Measurements from ENCODE around the gene ATP10A. TPM values are rescaled to one million over a fixed set of nuclear protein-coding genes. Genes with fewer than 3 reads are reported as not detected.

Gene ATP10A
- polyA plus RNA-seq, 1 donor from 2014 or later, result not detected

- Histone ChIP-seq H3K4me2 (ENCODE audit: low read length) (no peak overlapping the region), H2AFZ (ENCODE audit: low read depth, low read length) (no peak overlapping the region), H3K4me3 (ENCODE audit: low read length) (no peak overlapping the region), H3K9me2 (ENCODE audit: insufficient read depth, low read length) (no peaks in the 10 kb centered on the region), H3F3A (ENCODE audit: insufficient read depth, low read length, poor library complexity, severe bottlenecking) (no peaks in the 10 kb centered on the region), H4K20me1 (ENCODE audit: insufficient read depth) (no peaks in the 10 kb centered on the region), H3K27me3 (ENCODE audit: insufficient read depth, low read depth, low read length) (no peaks in the 10 kb centered on the region), H3K9ac (ENCODE audit: low read length) (no peak overlapping the region), H3K9me3 (ENCODE audit: low read length) (no peaks in the 10 kb centered on the region), H3K36me3 (ENCODE audit: insufficient read depth, low read length) (no peaks in the 10 kb centered on the region), H3K27ac (ENCODE audit: low read length) (no peak overlapping the region), H3K79me2 (replicated peaks; ENCODE audit: insufficient read depth, low read length) (no peaks in the 10 kb centered on the region)
- TF ChIP-seq TAF1 (IDR thresholded peaks at IDR 0.05; ENCODE audit: low read depth), result no peak
Measured at GRCh38 chr15:25890529-25890928, 27.4 kb upstream of the ATP10A start.

- no peaks in the 10 kb centered on the region for H3K36me3 ChIP-seq (ENCODE audit: insufficient read depth, low read length)
- no peaks in the 10 kb centered on the region for H4K20me1 ChIP-seq (ENCODE audit: insufficient read depth)
- no peak overlapping the region for H3K4me3 ChIP-seq (ENCODE audit: low read length)
- H3K9ac ChIP-seq (ENCODE audit: low read length), result no peak overlapping the region
- TF ChIP-seq TAF1 (IDR thresholded peaks at IDR 0.05; ENCODE audit: low read depth) (no peak), EZH2 (IDR thresholded peaks at IDR 0.05; ENCODE audit: borderline replicate concordance, insufficient read depth, low read length, poor library complexity, severe bottlenecking) (no peak), CTCF (IDR thresholded peaks at IDR 0.05; ENCODE audit: poor library complexity, severe bottlenecking) (no peak), MXI1 (conservative IDR thresholded peaks at IDR 0.05; ENCODE audit: poor library complexity, severe bottlenecking) (no peak), SMC3 (conservative IDR thresholded peaks at IDR 0.05; ENCODE audit: poor library complexity) (no peak), RAD21 (conservative IDR thresholded peaks at IDR 0.05) (no peak), EP300 (conservative IDR thresholded peaks at IDR 0.05; ENCODE audit: poor library complexity, severe bottlenecking) (no peak)
- H3K4me2 ChIP-seq (ENCODE audit: low read length), result no peak overlapping the region
- no peak overlapping the region for H3K27ac ChIP-seq (ENCODE audit: low read length)
- H3K79me2 ChIP-seq (replicated peaks; ENCODE audit: insufficient read depth, low read length), result no peaks in the 10 kb centered on the region
- H2AFZ ChIP-seq (ENCODE audit: low read depth, low read length), result no peak overlapping the region
- no peaks in the 10 kb centered on the region for H3K9me3 ChIP-seq (ENCODE audit: low read length)
- H3K27me3 ChIP-seq (ENCODE audit: insufficient read depth, low read depth, low read length), result no peaks in the 10 kb centered on the region
- no peaks in the 10 kb centered on the region for H3F3A ChIP-seq (ENCODE audit: insufficient read depth, low read length, poor library complexity, severe bottlenecking)
- no peaks in the 10 kb centered on the region for H3K9me2 ChIP-seq (ENCODE audit: insufficient read depth, low read length)
Measured at GRCh38 chr15:25887870-25888269, 24.7 kb upstream of the ATP10A start.

GRCh38 chr15:25886498-25887140, 23.5 kb upstream of the ATP10A start:
- no peak for TF ChIP-seq CTCF (IDR thresholded peaks at IDR 0.05; ENCODE audit: poor library complexity, severe bottlenecking)
- TF ChIP-seq POLR2AphosphoS5 (IDR thresholded peaks at IDR 0.05), result no peak
- no peak for TF ChIP-seq EZH2 (IDR thresholded peaks at IDR 0.05; ENCODE audit: borderline replicate concordance, insufficient read depth, low read length, poor library complexity, severe bottlenecking)
- no peak for TF ChIP-seq RAD21 (conservative IDR thresholded peaks at IDR 0.05)
- TF ChIP-seq SMC3 (conservative IDR thresholded peaks at IDR 0.05; ENCODE audit: poor library complexity), result no peak
- no peak for TF ChIP-seq TAF1 (IDR thresholded peaks at IDR 0.05; ENCODE audit: low read depth)
- TF ChIP-seq MXI1 (conservative IDR thresholded peaks at IDR 0.05; ENCODE audit: poor library complexity, severe bottlenecking), result no peak
- no peak for TF ChIP-seq EP300 (conservative IDR thresholded peaks at IDR 0.05; ENCODE audit: poor library complexity, severe bottlenecking)
- TF ChIP-seq REST (IDR thresholded peaks at IDR 0.05; ENCODE audit: borderline replicate concordance), result no peak

More at GRCh38 chr15:25886498-25887140, 23.5 kb upstream of the ATP10A start:
- Histone ChIP-seq H3K79me2 (replicated peaks; ENCODE audit: insufficient read depth, low read length) (no peaks in the 10 kb centered on the region), H3K4me2 (ENCODE audit: low read length) (no peak overlapping the region), H4K20me1 (ENCODE audit: insufficient read depth) (no peaks in the 10 kb centered on the region), H2AFZ (ENCODE audit: low read depth, low read length) (no peak overlapping the region), H3K4me3 (ENCODE audit: low read length) (no peak overlapping the region), H3K9me3 (ENCODE audit: low read length) (no peaks in the 10 kb centered on the region), H3K27ac (ENCODE audit: low read length) (no peak overlapping the region), H3K9ac (ENCODE audit: low read length) (no peak overlapping the region), H3K36me3 (ENCODE audit: insufficient read depth, low read length) (no peaks in the 10 kb centered on the region), H3K9me2 (ENCODE audit: insufficient read depth, low read length) (no peaks in the 10 kb centered on the region), H3K27me3 (ENCODE audit: insufficient read depth, low read depth, low read length) (no peaks in the 10 kb centered on the region), H3F3A (ENCODE audit: insufficient read depth, low read length, poor library complexity, severe bottlenecking) (no peaks in the 10 kb centered on the region)

Data from neural cell (in vitro differentiated cells).